MCF 10A (cell line): ENCODE measurements around the gene BRICD5. TPM values are rescaled to one million over a fixed set of nuclear protein-coding genes. Genes with fewer than 3 reads are reported as not detected.
"Not testable (repeated sequence)": the region's sequence is repeated elsewhere in the genome, so short reads cannot be mapped to it uniquely, and the experiment has no call there.

Experiments used
- BruUV-seq: library from RNA; stranded (reverse); fragments of 400-500 nt; replicated peaks from 2 replicates; lab custom pipeline; 2021; lab: Mats Ljungman, UMichigan
- CTCF ChIA-PET: fragments of 300-600 bp; sonication (Branson Sonifier 250); formaldehyde crosslinking; extraction: SDS; loops from one replicate; lab custom pipeline; 2021; ENCODE audit warnings: antibody characterized with exemption, inconsistent platforms; lab: Yijun Ruan, JAX
- POLR2A ChIA-PET: fragments of 300-600, 350-650 bp; sonication (Branson Sonifier 250); formaldehyde crosslinking; extraction: SDS; loops from one replicate; lab custom pipeline; 2020; ENCODE audit warnings: antibody characterized with exemption, inconsistent platforms; lab: Yijun Ruan, JAX
- DNase-seq: peaks from one replicate; pipeline ENCODE4 v3.0.0-alpha.2; 2018; ENCODE audit not compliant: unreplicated experiment
- H3K27ac Mint-ChIP-seq: one replicate; pipeline ENCODE4 v1.8.0; 2022; ENCODE audit warnings: mild to moderate bottlenecking, low read depth, mixed read lengths; ENCODE audit not compliant: unreplicated experiment
- H3K27me3 Mint-ChIP-seq: one replicate; pipeline ENCODE4 v1.8.0; 2022; ENCODE audit warnings: mixed read lengths; ENCODE audit not compliant: insufficient read depth, unreplicated experiment
- H3K36me3 Mint-ChIP-seq: one replicate; pipeline ENCODE4 v1.8.0; 2022; ENCODE audit warnings: mild to moderate bottlenecking, moderate library complexity, mixed read lengths; ENCODE audit not compliant: insufficient read depth, unreplicated experiment
- H3K4me1 Mint-ChIP-seq: one replicate; pipeline ENCODE4 v1.8.0; 2022; ENCODE audit warnings: mixed read lengths; ENCODE audit not compliant: insufficient read depth, unreplicated experiment
- H3K4me3 Mint-ChIP-seq: one replicate; pipeline ENCODE4 v1.8.0; 2022; ENCODE audit warnings: mild to moderate bottlenecking, moderate library complexity, mixed read lengths; ENCODE audit not compliant: unreplicated experiment
- H3K9me3 Mint-ChIP-seq: one replicate; pipeline ENCODE4 v1.8.0; 2022; ENCODE audit warnings: mixed read lengths; ENCODE audit not compliant: unreplicated experiment
- CTCF ChIP-seq: fragments of 200-600 bp; IDR thresholded peaks from one replicate; pipeline ENCODE4 v1.8.0; 2022; ENCODE audit warnings: antibody characterized with exemption, mild to moderate bottlenecking; ENCODE audit not compliant: unreplicated experiment
- intact Hi-C: fragments of 100-400 bp; cut with micrococcal nuclease; formaldehyde crosslinking; loops from 2 replicates; pipeline ENCODE4 v1.14.1; 2022
- total RNA-seq: library from RNA; stranded (reverse); gene quantifications from 2 replicates; pipeline ENCODE4 v1.2.3, GENCODE V29; 2022

The BRICD5 gene
- total RNA-seq, 1 experiment from 2014 or later, result 4.6 TPM

- Mint-ChIP-seq H3K27me3 (no peaks in the 10 kb centered on the region), H3K4me1 (peaks cover 15% of the 10 kb centered on the region), H3K27ac (peak within 1 kb of the TSS; percentile 69), H3K36me3 (peaks cover 30% of the 10 kb centered on the region), H3K4me3 (peak within 1 kb of the TSS; percentile 68), H3K9me3 (no peaks in the 10 kb centered on the region)
- DNase-seq, result peak; percentile 79
- ChIA-PET POLR2A (interaction anchor here (0.7 to 4.0 kb wide), 19 partner anchors 9 to 273 kb away, joined by 3 to 27 read pairs (median 4); partner anchors contain the start of genes E4F1, ECI1, NTHL1 and PGP), CTCF (interaction anchor here (0.6 to 1.6 kb wide), 2 partner anchors 10 to 24 kb away, joined by 3 to 6 read pairs; no protein-coding TSS in a partner anchor)
- intact Hi-C loops, result no loop called here
- peak; percentile 13 for TF ChIP-seq CTCF
- no TSS peak for BruUV-seq
Measured at GRCh38 chr16:2205104-2205966, 5.3 kb downstream of the BRICD5 start, which contains the start of gene MLST8. Gene MLST8 (plus strand): TSS chr16:2205454. CDS start chr16:2206086, 632 bp downstream.

DNA sequence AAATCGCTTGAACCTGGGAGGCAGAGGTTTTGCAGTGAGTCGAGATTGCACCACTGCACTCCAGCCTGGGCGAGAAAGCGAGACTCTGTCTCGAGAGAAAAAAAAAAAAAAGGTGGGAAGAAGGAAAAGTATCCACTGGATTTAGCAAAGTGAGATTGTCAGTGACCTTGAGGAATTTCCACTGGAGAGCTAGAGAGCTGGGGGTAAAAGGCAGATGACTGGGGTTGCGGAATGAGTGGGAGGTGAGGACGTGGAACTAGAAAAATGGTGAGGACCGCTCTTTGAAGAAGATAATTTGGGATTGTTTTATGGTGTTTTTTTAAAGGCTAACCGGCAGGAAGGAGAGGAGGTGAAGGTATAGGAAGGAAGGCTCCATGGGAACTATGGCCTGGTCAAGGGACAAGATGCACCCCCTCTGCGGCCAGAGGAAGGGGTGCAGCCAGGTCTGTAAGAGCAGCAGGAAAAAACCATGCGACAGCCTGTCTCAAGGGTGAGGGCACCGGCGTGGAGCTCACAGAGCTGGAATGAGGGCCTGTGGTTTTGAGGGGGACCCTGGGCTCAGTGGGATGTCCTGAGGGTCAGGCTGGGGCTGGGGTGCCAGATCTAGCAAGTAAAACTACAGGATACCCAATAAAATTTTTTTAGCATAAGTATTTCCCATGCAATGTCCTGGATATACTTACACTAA, 6.1 kb downstream of the BRICD5 start:
- Mint-ChIP-seq H3K9me3 (no peaks in the 10 kb centered on the region), H3K27ac (peak overlapping the region; percentile 69), H3K27me3 (no peaks in the 10 kb centered on the region), H3K36me3 (peaks cover 27% of the 10 kb centered on the region), H3K4me1 (peaks cover 15% of the 10 kb centered on the region), H3K4me3 (peak overlapping the region; percentile 68)
- intact Hi-C loops, result no loop called here
- POLR2A ChIA-PET, result interaction anchor here (0.7 to 4.0 kb wide), 13 partner anchors 10 to 264 kb away, joined by 3 to 27 read pairs (median 4); partner anchors contain the start of genes ECI1, NTHL1, PGP and TRAF7
- no peak for DNase-seq
- no peak for TF ChIP-seq CTCF
- TSS peak; percentile 43 for BruUV-seq
- CTCF ChIA-PET, result interaction anchor here (0.6 to 1.6 kb wide), 4 partner anchors 10 to 692 kb away, joined by 3 to 6 read pairs (median 3); no protein-coding TSS in a partner anchor

- Mint-ChIP-seq H3K4me1 (peaks cover 15% of the 10 kb centered on the region), H3K4me3 (peak overlapping the region; percentile 68), H3K36me3 (peaks cover 18% of the 10 kb centered on the region)
- H3K27me3 Mint-ChIP-seq, intact Hi-C loops, H3K9me3 Mint-ChIP-seq, DNase-seq, H3K27ac Mint-ChIP-seq, BruUV-seq: not testable (repeated sequence)
- CTCF ChIA-PET, result interaction anchor here (0.6 to 1.6 kb wide), 5 partner anchors 8 to 340 kb away, joined by 3 to 7 read pairs (median 4); partner anchors contain the start of gene ECI1
- POLR2A ChIA-PET, result interaction anchor here (1.1 to 4.0 kb wide), 4 partner anchors 9 to 48 kb away, joined by 6 to 22 read pairs (median 10); partner anchors contain the start of genes ECI1 and TRAF7
Measured at GRCh38 chr16:2203119-2203688, 7.5 kb downstream of the BRICD5 start.

- Mint-ChIP-seq H3K9me3 (no peaks in the 10 kb centered on the region), H3K4me3 (no peak overlapping the region), H3K27ac (no peak overlapping the region), H3K4me1 (peaks cover 6% of the 10 kb centered on the region), H3K36me3 (no peaks in the 10 kb centered on the region), H3K27me3 (no peaks in the 10 kb centered on the region)
- POLR2A ChIA-PET, result no interaction called here
- no peak for TF ChIP-seq CTCF
- CTCF ChIA-PET, result no interaction called here
- no peak for DNase-seq
- no TSS peak for BruUV-seq
- intact Hi-C loops, result no loop called here
Measured at GRCh38 chr16:2200313-2200712, 10.3 kb downstream of the BRICD5 start.
